ENCODE data around the gene NSUN6.
"Not testable (repeated sequence)": the region's sequence is repeated elsewhere in the genome, so short reads cannot be mapped to it uniquely, and the experiment has no call there.

- TF ChIP-seq, protein P1, sequence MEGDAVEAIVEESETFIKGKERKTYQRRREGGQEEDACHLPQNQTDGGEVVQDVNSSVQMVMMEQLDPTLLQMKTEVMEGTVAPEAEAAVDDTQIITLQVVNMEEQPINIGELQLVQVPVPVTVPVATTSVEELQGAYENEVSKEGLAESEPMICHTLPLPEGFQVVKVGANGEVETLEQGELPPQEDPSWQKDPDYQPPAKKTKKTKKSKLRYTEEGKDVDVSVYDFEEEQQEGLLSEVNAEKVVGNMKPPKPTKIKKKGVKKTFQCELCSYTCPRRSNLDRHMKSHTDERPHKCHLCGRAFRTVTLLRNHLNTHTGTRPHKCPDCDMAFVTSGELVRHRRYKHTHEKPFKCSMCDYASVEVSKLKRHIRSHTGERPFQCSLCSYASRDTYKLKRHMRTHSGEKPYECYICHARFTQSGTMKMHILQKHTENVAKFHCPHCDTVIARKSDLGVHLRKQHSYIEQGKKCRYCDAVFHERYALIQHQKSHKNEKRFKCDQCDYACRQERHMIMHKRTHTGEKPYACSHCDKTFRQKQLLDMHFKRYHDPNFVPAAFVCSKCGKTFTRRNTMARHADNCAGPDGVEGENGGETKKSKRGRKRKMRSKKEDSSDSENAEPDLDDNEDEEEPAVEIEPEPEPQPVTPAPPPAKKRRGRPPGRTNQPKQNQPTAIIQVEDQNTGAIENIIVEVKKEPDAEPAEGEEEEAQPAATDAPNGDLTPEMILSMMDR (conservative IDR thresholded peaks at IDR 0.05; ENCODE audit: low read depth in 2 of 2) = not testable (repeated sequence)
- TF ChIP-seq, protein P2, sequence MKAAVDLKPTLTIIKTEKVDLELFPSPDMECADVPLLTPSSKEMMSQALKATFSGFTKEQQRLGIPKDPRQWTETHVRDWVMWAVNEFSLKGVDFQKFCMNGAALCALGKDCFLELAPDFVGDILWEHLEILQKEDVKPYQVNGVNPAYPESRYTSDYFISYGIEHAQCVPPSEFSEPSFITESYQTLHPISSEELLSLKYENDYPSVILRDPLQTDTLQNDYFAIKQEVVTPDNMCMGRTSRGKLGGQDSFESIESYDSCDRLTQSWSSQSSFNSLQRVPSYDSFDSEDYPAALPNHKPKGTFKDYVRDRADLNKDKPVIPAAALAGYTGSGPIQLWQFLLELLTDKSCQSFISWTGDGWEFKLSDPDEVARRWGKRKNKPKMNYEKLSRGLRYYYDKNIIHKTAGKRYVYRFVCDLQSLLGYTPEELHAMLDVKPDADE (IDR thresholded peaks at IDR 0.05) = not testable (repeated sequence)
- not testable (repeated sequence) for TF ChIP-seq CREB1 (CRISPR knock-in tag; IDR thresholded peaks at IDR 0.05; ENCODE audit: low read depth); EZH2 (IDR thresholded peaks at IDR 0.05; ENCODE audit: low read depth, unreplicated experiment); EZH2phosphoT487 (IDR thresholded peaks at IDR 0.05; ENCODE audit: unreplicated experiment); JUNB (IDR thresholded peaks at IDR 0.05; ENCODE audit: unreplicated experiment); NANOG (IDR thresholded peaks at IDR 0.05; ENCODE audit: borderline replicate concordance); ZNF331 (CRISPR knock-in tag; IDR thresholded peaks at IDR 0.05; ENCODE audit: low read depth); ZNF114 (CRISPR knock-in tag; IDR thresholded peaks at IDR 0.05)
- 0 out of 2 replicates have a peak, but pooled peaks have one; percentile 23 for TF ChIP-seq POLR2AphosphoS5 (IDR thresholded peaks at IDR 0.05; ENCODE audit: low read depth)
- TF ChIP-seq, protein P3, sequence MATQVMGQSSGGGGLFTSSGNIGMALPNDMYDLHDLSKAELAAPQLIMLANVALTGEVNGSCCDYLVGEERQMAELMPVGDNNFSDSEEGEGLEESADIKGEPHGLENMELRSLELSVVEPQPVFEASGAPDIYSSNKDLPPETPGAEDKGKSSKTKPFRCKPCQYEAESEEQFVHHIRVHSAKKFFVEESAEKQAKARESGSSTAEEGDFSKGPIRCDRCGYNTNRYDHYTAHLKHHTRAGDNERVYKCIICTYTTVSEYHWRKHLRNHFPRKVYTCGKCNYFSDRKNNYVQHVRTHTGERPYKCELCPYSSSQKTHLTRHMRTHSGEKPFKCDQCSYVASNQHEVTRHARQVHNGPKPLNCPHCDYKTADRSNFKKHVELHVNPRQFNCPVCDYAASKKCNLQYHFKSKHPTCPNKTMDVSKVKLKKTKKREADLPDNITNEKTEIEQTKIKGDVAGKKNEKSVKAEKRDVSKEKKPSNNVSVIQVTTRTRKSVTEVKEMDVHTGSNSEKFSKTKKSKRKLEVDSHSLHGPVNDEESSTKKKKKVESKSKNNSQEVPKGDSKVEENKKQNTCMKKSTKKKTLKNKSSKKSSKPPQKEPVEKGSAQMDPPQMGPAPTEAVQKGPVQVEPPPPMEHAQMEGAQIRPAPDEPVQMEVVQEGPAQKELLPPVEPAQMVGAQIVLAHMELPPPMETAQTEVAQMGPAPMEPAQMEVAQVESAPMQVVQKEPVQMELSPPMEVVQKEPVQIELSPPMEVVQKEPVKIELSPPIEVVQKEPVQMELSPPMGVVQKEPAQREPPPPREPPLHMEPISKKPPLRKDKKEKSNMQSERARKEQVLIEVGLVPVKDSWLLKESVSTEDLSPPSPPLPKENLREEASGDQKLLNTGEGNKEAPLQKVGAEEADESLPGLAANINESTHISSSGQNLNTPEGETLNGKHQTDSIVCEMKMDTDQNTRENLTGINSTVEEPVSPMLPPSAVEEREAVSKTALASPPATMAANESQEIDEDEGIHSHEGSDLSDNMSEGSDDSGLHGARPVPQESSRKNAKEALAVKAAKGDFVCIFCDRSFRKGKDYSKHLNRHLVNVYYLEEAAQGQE (IDR thresholded peaks at IDR 0.05; ENCODE audit: unreplicated experiment) = not testable (repeated sequence)
Observed at GRCh38 chr10:18627452-18628018, 23.9 kb downstream of the NSUN6 start.
